Common myeloid progenitor, CD34-positive (primary cell): Measurements from ENCODE around the gene PDIA4. TPM values are rescaled to one million over a fixed set of nuclear protein-coding genes. Genes with fewer than 3 reads are reported as not detected.
A peak's percentile ranks its signal among the peaks of the same experiment; 100 is the strongest.

ENCODE experiments used
- CTCF ChIA-PET: fragments of 350-600 bp; sonication (Branson Sonifier 250); formaldehyde crosslinking; loops from one replicate; lab custom pipeline; 2021; ENCODE audit warnings: antibody characterized with exemption; lab: Charles Lee
- POLR2A ChIA-PET: fragments of 350-600 bp; sonication (Branson Sonifier 250); formaldehyde crosslinking; loops from one replicate; lab custom pipeline; 2021; ENCODE audit warnings: antibody characterized with exemption; lab: Charles Lee
- DNase-seq, 3 donors: peaks; one replicate each; pipeline versions ENCODE4 v3.0.0 to v3.0.0-alpha.2; 2013
- H3K27ac ChIP-seq, 2 experiments: 1 replicate in 1 of 2; 2 replicates in 1 of 2; pipeline ENCODE4 v1.7.0; 2013; ENCODE audit warnings: inconsistent platforms in 2 of 2, low read length in 2 of 2, mild to moderate bottlenecking in 2 of 2, low read depth in 1 of 2, moderate library complexity in 1 of 2; ENCODE audit not compliant: severe bottlenecking in 2 of 2, insufficient read depth in 1 of 2, poor library complexity in 1 of 2
- H3K27me3 ChIP-seq, 5 experiments: replicated peaks in 2 of 5; 1 replicate in 3 of 5; 2 replicates in 2 of 5; pipeline versions ENCODE4 v1.6.1 to v1.7.0; 2013; ENCODE audit warnings: low read length in 4 of 5, mild to moderate bottlenecking in 2 of 5, moderate library complexity in 2 of 5, inconsistent platforms in 1 of 5; ENCODE audit not compliant: insufficient read depth in 5 of 5, control insufficient read depth in 4 of 5
- H3K36me3 ChIP-seq, 4 experiments: 1 replicate in 2 of 4; 2 replicates in 2 of 4; pipeline versions ENCODE4 v1.6.1 to v1.7.0; 2013; ENCODE audit warnings: low read length in 3 of 4, control low read depth in 1 of 4, mild to moderate bottlenecking in 1 of 4; ENCODE audit not compliant: control insufficient read depth in 4 of 4, insufficient read depth in 4 of 4
- H3K4me1 ChIP-seq, 4 experiments: 1 replicate in 3 of 4; 2 replicates in 1 of 4; pipeline versions ENCODE4 v1.6.1 to v1.7.1; 2013; ENCODE audit warnings: low read length in 3 of 4, mild to moderate bottlenecking in 3 of 4, control low read depth in 1 of 4, inconsistent platforms in 1 of 4, moderate library complexity in 1 of 4; ENCODE audit not compliant: control insufficient read depth in 4 of 4, insufficient read depth in 4 of 4; ENCODE audit errors: control extremely low read depth in 1 of 4
- H3K4me3 ChIP-seq, 7 experiments: 1 replicate in 4 of 7; 2 replicates in 3 of 7; pipeline versions ENCODE4 v1.5.1 to v1.7.0; 2013; ENCODE audit warnings: mild to moderate bottlenecking in 7 of 7, low read length in 6 of 7, moderate library complexity in 6 of 7, inconsistent platforms in 2 of 7, low read depth in 2 of 7, control low read depth in 1 of 7; ENCODE audit not compliant: insufficient read depth in 4 of 7, control insufficient read depth in 1 of 7; ENCODE audit errors: extremely low read depth in 1 of 7
- H3K9me3 ChIP-seq, 5 experiments: 1 replicate in 4 of 5; 2 replicates in 1 of 5; pipeline versions ENCODE4 v1.6.1 to v1.7.1; 2013; ENCODE audit warnings: low read length in 4 of 5, mild to moderate bottlenecking in 2 of 5, inconsistent platforms in 1 of 5, low read depth in 1 of 5, moderate library complexity in 1 of 5; ENCODE audit not compliant: control insufficient read depth in 4 of 5, insufficient read depth in 2 of 5; ENCODE audit errors: control extremely low read depth in 1 of 5
- WGBS: methylation state at CpG from one replicate; pipeline ENCODE4 v1.1.5; 2013; ENCODE audit not compliant: insufficient coverage; 5-methylcytosine and 5-hydroxymethylcytosine counted together
- polyA plus RNA-seq: library from polyadenylated mRNA; unstranded; fragments of 120-200 nt; gene quantifications from one replicate; pipeline ENCODE4 v1.2.1, GENCODE V29; 2013

PDIA4 gene
- polyA plus RNA-seq = 36.4 TPM

GRCh38 chr7:149028346-149029109 is at the start of gene PDIA4:
Gene PDIA4 (minus strand): TSS chr7:149028505. CDS start chr7:149028408, 97 bp downstream.
- H3K27ac ChIP-seq = peak within 1 kb of the TSS; percentile 75 to 91
- H3K27me3 ChIP-seq = peaks cover 0 to 1% (median 0%) of the 10 kb centered on the region in 5 experiments
- 0% methylated on average over 80 of the region's 87 CpGs for WGBS
- peaks cover 11 to 22% (median 18%) of the 10 kb centered on the region in 4 experiments for H3K4me1 ChIP-seq
- peaks cover 0 to 17% (median 0%) of the 10 kb centered on the region in 4 experiments for H3K36me3 ChIP-seq
- peak within 1 kb of the TSS; percentile 65 to 96 (median 87) for H3K4me3 ChIP-seq
- no peaks in the 10 kb centered on the region for H3K9me3 ChIP-seq
- CTCF ChIA-PET = interaction anchor here (1.0 to 4.9 kb wide), 3 partner anchors 22 to 107 kb away, joined by 3 to 30 read pairs (median 15); no protein-coding TSS in a partner anchor
- DNase-seq = peak; percentile 99 to 100 (median 100)
- POLR2A ChIA-PET = interaction anchor here (1.1 kb wide), 1 partner anchor 37 kb away, joined by 5 read pairs; no protein-coding TSS in a partner anchor

- POLR2A ChIA-PET = no interaction called here
- Histone ChIP-seq H3K9me3 (no peaks in the 10 kb centered on the region), H3K4me3 (no peak overlapping the region), H3K36me3 (peaks cover 9 to 18% (median 11%) of the 10 kb centered on the region in 4 experiments), H3K4me1 (no peaks in the 10 kb centered on the region), H3K27me3 (no peaks in the 10 kb centered on the region), H3K27ac (no peak overlapping the region)
- no peak for DNase-seq
- CTCF ChIA-PET = interaction anchor here (1.0 kb wide), 1 partner anchor 72 kb away, joined by 3 read pairs; no protein-coding TSS in a partner anchor
- WGBS = 73% methylated on average over 4 of the region's 9 CpGs
Measured at GRCh38 chr7:149077594-149077993, 49.3 kb upstream of the PDIA4 start.

- POLR2A ChIA-PET = no interaction called here
- CTCF ChIA-PET = interaction anchor here (0.6 kb wide), 1 partner anchor 8 kb away, joined by 3 read pairs; no protein-coding TSS in a partner anchor
- Histone ChIP-seq H3K27ac (no peak overlapping the region), H3K36me3 (peaks cover 11 to 40% (median 26%) of the 10 kb centered on the region in 4 experiments), H3K4me3 (no peak overlapping the region), H3K27me3 (no peaks in the 10 kb centered on the region), H3K4me1 (peaks cover 0 to 2% (median 0%) of the 10 kb centered on the region in 4 experiments), H3K9me3 (no peaks in the 10 kb centered on the region)
- WGBS = no CpG with 5 or more reads among the region's 2 CpGs
- no peak for DNase-seq
Measured at GRCh38 chr7:149075286-149075685, 47.0 kb upstream of the PDIA4 start.

- Histone ChIP-seq H3K9me3 (no peaks in the 10 kb centered on the region), H3K36me3 (peaks cover 8 to 40% (median 29%) of the 10 kb centered on the region in 4 experiments), H3K27ac (no peak overlapping the region), H3K4me3 (no peak overlapping the region), H3K27me3 (no peaks in the 10 kb centered on the region), H3K4me1 (peaks cover 0 to 2% (median 0%) of the 10 kb centered on the region in 4 experiments)
- POLR2A ChIA-PET = no interaction called here
- 60% methylated on average over 2 of the region's 3 CpGs for WGBS
- CTCF ChIA-PET = interaction anchor here (0.7 kb wide), 1 partner anchor 500 kb away, joined by 3 read pairs; no protein-coding TSS in a partner anchor
- no peak for DNase-seq
Measured at GRCh38 chr7:149074116-149074885, 46.0 kb upstream of the PDIA4 start.

- H3K4me3 ChIP-seq = peak overlapping the region in 1 of 7 experiments; percentile 42
- POLR2A ChIA-PET = no interaction called here
- H3K9me3 ChIP-seq = no peaks in the 10 kb centered on the region
- peaks cover 0 to 2% (median 0%) of the 10 kb centered on the region in 4 experiments for H3K4me1 ChIP-seq
- WGBS = 96% methylated on average over 3 of the region's 4 CpGs
- CTCF ChIA-PET = interaction anchor here (1.2 to 2.4 kb wide), 4 partner anchors 7 to 126 kb away, joined by 3 to 7 read pairs (median 4); no protein-coding TSS in a partner anchor
- H3K27ac ChIP-seq = no peak overlapping the region
- peaks cover 8 to 43% (median 31%) of the 10 kb centered on the region in 4 experiments for H3K36me3 ChIP-seq
- DNase-seq = no peak
- H3K27me3 ChIP-seq = no peaks in the 10 kb centered on the region
Measured at GRCh38 chr7:149072438-149072775, 44.1 kb upstream of the PDIA4 start.

- 90% methylated on average over 44 of the region's 46 CpGs for WGBS
- peak; percentile 40 to 90 (median 79) for DNase-seq
- Histone ChIP-seq H3K27ac (no peak overlapping the region), H3K4me1 (peaks cover 0 to 2% (median 0%) of the 10 kb centered on the region in 4 experiments), H3K9me3 (no peaks in the 10 kb centered on the region), H3K27me3 (no peaks in the 10 kb centered on the region), H3K4me3 (peak overlapping the region in 1 of 7 experiments; percentile 53), H3K36me3 (peaks cover 7 to 43% (median 29%) of the 10 kb centered on the region in 4 experiments)
- POLR2A ChIA-PET = no interaction called here
- CTCF ChIA-PET = interaction anchor here (1.2 to 4.4 kb wide), 7 partner anchors 8 to 126 kb away, joined by 3 to 14 read pairs (median 5); partner anchors contain the start of gene ZNF425
Measured at GRCh38 chr7:149071641-149072437, 43.5 kb upstream of the PDIA4 start.
